Measurements from ENCODE around the gene GUCY2D. TPM values are rescaled to one million over a fixed set of nuclear protein-coding genes. Genes with fewer than 3 reads are reported as not detected.

The GUCY2D gene
- total and polyA plus RNA-seq, 2 donors from 2014 or later, result 0.19 to 0.24 TPM

- DNase-seq (peak in 1 of 5 donors; percentile 10), FAIRE-seq (no peak)
- no peak for TF ChIP-seq CTCF (IDR thresholded peaks at IDR 0.05; ENCODE audit: borderline replicate concordance, extremely low read depth, insufficient read depth)
- no peaks in the 10 kb centered on the region for H3K36me3 ChIP-seq (ENCODE audit: control insufficient read depth in 2 of 3, insufficient read depth in 3 of 3, low read length in 3 of 3)
- H3K27ac ChIP-seq (ENCODE audit: low read depth in 2 of 2, low read length in 2 of 2), result no peak overlapping the region
- H3K4me3 ChIP-seq (ENCODE audit: low read length in 3 of 3), result no peak overlapping the region
- H3K9ac ChIP-seq (ENCODE audit: low read length in 3 of 3), result no peak overlapping the region
- no peaks in the 10 kb centered on the region for H3K9me3 ChIP-seq (ENCODE audit: control insufficient read depth in 2 of 3, insufficient read depth in 1 of 3, low read length in 3 of 3)
- no peaks in the 10 kb centered on the region for H3K27me3 ChIP-seq (ENCODE audit: control insufficient read depth, insufficient read depth, low read length)
- intact Hi-C loops (cut with DNase I), result no loop called here
- peaks cover 0 to 3% (median 0%) of the 10 kb centered on the region in 3 donors for H3K4me1 ChIP-seq (ENCODE audit: control insufficient read depth in 2 of 3, insufficient read depth in 2 of 3, low read depth in 1 of 3, low read length in 3 of 3)
Measured at GRCh38 chr17:7992924-7993323, 9.5 kb upstream of the GUCY2D start.

- intact Hi-C loops (cut with DNase I), result no loop called here
- H3K36me3 ChIP-seq (ENCODE audit: control insufficient read depth in 2 of 3, insufficient read depth in 3 of 3, low read length in 3 of 3), result no peaks in the 10 kb centered on the region
- H3K27ac ChIP-seq (ENCODE audit: low read depth in 2 of 2, low read length in 2 of 2), result no peak overlapping the region
- H3K9ac ChIP-seq (ENCODE audit: low read length in 3 of 3), result no peak overlapping the region
- no peak overlapping the region for H3K4me3 ChIP-seq (ENCODE audit: low read length in 3 of 3)
- H3K9me3 ChIP-seq (ENCODE audit: control insufficient read depth in 2 of 3, insufficient read depth in 1 of 3, low read length in 3 of 3), result no peaks in the 10 kb centered on the region
- FAIRE-seq (no peak), DNase-seq (peak in 1 of 5 donors; percentile 39)
- H3K4me1 ChIP-seq (ENCODE audit: control insufficient read depth in 2 of 3, insufficient read depth in 2 of 3, low read depth in 1 of 3, low read length in 3 of 3), result peaks cover 0 to 3% (median 0%) of the 10 kb centered on the region in 3 donors
- no peak for TF ChIP-seq CTCF (IDR thresholded peaks at IDR 0.05; ENCODE audit: borderline replicate concordance, extremely low read depth, insufficient read depth)
- H3K27me3 ChIP-seq (ENCODE audit: control insufficient read depth, insufficient read depth, low read length), result no peaks in the 10 kb centered on the region
Measured at GRCh38 chr17:7993972-7994589, 8.3 kb upstream of the GUCY2D start.

- Histone ChIP-seq H3K36me3 (ENCODE audit: control insufficient read depth in 2 of 3, insufficient read depth in 3 of 3, low read length in 3 of 3) (no peaks in the 10 kb centered on the region), H3K9me3 (ENCODE audit: control insufficient read depth in 2 of 3, insufficient read depth in 1 of 3, low read length in 3 of 3) (no peaks in the 10 kb centered on the region), H3K4me1 (ENCODE audit: control insufficient read depth in 2 of 3, insufficient read depth in 2 of 3, low read depth in 1 of 3, low read length in 3 of 3) (no peaks in the 10 kb centered on the region), H3K9ac (ENCODE audit: low read length in 3 of 3) (no peak overlapping the region), H3K4me3 (ENCODE audit: low read length in 3 of 3) (no peak overlapping the region), H3K27me3 (ENCODE audit: control insufficient read depth, insufficient read depth, low read length) (peaks cover 5% of the 10 kb centered on the region), H3K27ac (ENCODE audit: low read depth in 2 of 2, low read length in 2 of 2) (no peak overlapping the region)
- intact Hi-C loops (cut with DNase I), result no loop called here
- no peak for TF ChIP-seq CTCF (IDR thresholded peaks at IDR 0.05; ENCODE audit: borderline replicate concordance, extremely low read depth, insufficient read depth)
- DNase-seq (no peak), FAIRE-seq (no peak)
Measured at GRCh38 chr17:7995724-7996123, 6.7 kb upstream of the GUCY2D start.

GRCh38 chr17:7997186-7997585 lies 5.2 kb upstream of the GUCY2D start:
- TF ChIP-seq CTCF (IDR thresholded peaks at IDR 0.05; ENCODE audit: borderline replicate concordance, extremely low read depth, insufficient read depth), result no peak

More at GRCh38 chr17:7997186-7997585, 5.2 kb upstream of the GUCY2D start:
- H3K36me3 ChIP-seq (ENCODE audit: control insufficient read depth in 2 of 3, insufficient read depth in 3 of 3, low read length in 3 of 3), result no peaks in the 10 kb centered on the region
- DNase-seq (peak in 2 of 5 donors; percentile 5 to 58), FAIRE-seq (no peak)
- H3K4me1 ChIP-seq (ENCODE audit: control insufficient read depth in 2 of 3, insufficient read depth in 2 of 3, low read depth in 1 of 3, low read length in 3 of 3), result peaks cover 0 to 2% (median 0%) of the 10 kb centered on the region in 3 donors
- peaks cover 16% of the 10 kb centered on the region for H3K27me3 ChIP-seq (ENCODE audit: control insufficient read depth, insufficient read depth, low read length)
- H3K27ac ChIP-seq (ENCODE audit: low read depth in 2 of 2, low read length in 2 of 2), result no peak overlapping the region
- H3K4me3 ChIP-seq (ENCODE audit: low read length in 3 of 3), result no peak overlapping the region
- no peaks in the 10 kb centered on the region for H3K9me3 ChIP-seq (ENCODE audit: control insufficient read depth in 2 of 3, insufficient read depth in 1 of 3, low read length in 3 of 3)
- no peak overlapping the region for H3K9ac ChIP-seq (ENCODE audit: low read length in 3 of 3)
- intact Hi-C loops (cut with DNase I), result no loop called here

Data from kidney (tissue), 14 donors.